Choroid plexus epithelial cell (primary cell): Measurements from ENCODE around the gene CEP131.

ENCODE experiments used
- DNase-seq: peaks from one replicate; pipeline ENCODE4 v3.0.0-alpha.2; 2010; ENCODE audit warnings: low read depth
- H3K4me3 ChIP-seq: 2 replicates; pipeline ENCODE4 v1.5.1; 2011; ENCODE audit warnings: low read depth, mild to moderate bottlenecking, control low read depth, low read length, moderate library complexity
- TF ChIP-seq, protein P1 (sequence below): conservative IDR thresholded peaks from 2 replicates; pipeline ENCODE4 v1.5.1; 2011; ENCODE audit warnings: low read depth, mild to moderate bottlenecking, control low read depth, inconsistent platforms, low read length, moderate library complexity

CEP131 gene

DNA sequence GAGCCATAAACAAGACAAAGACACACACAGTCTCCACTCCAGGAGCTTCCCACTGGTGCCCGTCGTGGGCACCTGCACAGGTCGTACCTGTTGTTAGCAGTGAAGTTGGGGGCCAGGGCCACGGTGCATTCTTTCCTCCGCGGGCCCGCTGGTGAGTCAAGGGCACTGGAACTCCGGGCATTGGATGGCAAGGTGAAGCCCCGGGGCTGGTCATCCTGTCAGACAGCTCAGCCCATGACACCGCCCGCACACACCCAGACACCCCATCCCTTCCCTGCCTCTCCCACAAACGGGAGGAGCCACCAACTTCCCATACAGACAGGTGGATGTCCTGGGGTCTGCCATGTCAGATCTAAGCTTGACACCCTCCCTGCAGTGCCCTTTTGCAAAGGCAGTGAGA lies 16.1 kb downstream of the CEP131 start:
- TF ChIP-seq, protein P1, sequence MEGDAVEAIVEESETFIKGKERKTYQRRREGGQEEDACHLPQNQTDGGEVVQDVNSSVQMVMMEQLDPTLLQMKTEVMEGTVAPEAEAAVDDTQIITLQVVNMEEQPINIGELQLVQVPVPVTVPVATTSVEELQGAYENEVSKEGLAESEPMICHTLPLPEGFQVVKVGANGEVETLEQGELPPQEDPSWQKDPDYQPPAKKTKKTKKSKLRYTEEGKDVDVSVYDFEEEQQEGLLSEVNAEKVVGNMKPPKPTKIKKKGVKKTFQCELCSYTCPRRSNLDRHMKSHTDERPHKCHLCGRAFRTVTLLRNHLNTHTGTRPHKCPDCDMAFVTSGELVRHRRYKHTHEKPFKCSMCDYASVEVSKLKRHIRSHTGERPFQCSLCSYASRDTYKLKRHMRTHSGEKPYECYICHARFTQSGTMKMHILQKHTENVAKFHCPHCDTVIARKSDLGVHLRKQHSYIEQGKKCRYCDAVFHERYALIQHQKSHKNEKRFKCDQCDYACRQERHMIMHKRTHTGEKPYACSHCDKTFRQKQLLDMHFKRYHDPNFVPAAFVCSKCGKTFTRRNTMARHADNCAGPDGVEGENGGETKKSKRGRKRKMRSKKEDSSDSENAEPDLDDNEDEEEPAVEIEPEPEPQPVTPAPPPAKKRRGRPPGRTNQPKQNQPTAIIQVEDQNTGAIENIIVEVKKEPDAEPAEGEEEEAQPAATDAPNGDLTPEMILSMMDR: no peak
- H3K4me3 ChIP-seq: no peak overlapping the region

DNA sequence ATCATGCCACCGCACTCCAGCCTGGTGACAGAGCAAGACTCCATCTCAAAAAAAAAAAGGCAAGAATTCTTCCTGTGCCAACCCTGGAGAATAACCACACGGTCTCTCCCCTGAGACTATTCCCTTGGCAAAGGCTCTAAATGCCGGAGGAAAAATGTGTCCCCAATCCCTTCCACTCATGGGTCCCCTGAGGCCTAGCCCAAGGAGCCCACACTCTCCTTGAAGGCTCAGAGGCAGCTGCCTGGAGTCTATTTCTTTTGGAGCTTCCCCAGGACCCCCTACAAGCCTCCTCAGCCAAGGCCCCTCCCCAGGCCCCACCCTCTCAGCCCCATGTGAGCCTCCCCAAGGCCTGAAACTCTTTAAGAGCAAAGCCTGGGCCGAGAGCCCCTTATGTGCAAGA lies 16.6 kb downstream of the CEP131 start:
- TF ChIP-seq, protein P1: no peak
- no peak for DNase-seq
- no peak overlapping the region for H3K4me3 ChIP-seq

More for the DNA sequence above, 16.1 kb downstream of the CEP131 start:
- no peak for DNase-seq

DNA sequence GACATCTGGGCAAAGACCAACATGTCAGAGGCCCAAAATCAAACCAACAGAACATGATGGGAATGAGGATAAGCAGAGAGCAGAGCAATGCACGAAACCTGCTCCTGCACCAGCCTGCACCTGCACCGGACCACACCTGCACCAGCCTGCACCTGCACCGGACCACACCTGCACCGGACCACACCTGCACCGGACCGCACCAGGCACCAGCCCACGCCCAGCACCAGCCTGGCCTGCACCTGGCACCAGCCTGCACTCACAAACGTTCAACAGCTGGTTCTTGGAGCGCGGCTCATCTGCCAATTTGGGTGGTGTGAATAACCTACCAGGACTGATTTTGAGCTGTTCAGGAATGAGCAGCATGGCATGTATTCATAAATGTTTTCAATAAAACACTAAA lies 18.2 kb downstream of the CEP131 start:
- DNase-seq: no peak
- H3K4me3 ChIP-seq: no peak overlapping the region
- TF ChIP-seq, protein P1: no peak

DNA sequence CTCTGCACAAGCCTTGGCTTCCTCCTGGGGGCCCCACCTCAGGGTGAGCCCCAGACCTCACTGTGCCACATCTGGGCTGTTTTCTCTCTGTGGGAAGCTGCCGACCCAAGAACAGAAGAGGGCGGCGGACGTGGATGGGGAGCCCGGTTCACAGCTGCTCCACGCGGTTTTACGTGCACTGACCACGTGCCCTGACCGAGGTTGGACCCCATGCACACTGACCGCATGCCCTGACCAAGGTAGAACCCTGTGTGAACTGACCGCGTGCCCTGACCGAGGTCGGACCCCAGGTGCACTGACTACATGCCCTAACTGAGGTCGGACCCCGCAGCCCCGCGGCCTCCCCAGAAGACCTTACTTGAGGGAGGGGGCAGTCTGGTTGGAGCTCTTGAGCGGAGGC lies 19.6 kb downstream of the CEP131 start:
- H3K4me3 ChIP-seq: no peak overlapping the region
- no peak for DNase-seq
- TF ChIP-seq, protein P1: no peak

DNA sequence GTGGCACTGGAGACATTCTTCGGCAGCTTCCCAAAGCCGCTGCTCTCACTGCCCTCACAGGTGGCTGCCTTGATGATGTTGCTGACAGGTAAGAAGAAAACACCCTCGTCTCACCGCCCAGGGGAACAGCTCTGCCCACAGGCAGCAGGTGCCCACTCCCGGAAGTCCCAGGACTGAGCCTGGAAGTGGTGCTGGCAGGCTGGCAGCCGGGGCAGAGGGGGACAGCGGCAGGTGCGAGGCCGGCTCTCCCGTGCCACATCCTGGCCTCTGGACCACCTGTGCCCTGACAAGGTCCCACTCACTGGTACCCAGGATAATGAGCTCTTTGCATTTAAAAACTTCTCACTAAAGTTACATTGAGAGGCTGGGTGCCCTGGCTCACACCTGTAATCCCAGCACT lies 20.4 kb downstream of the CEP131 start:
- H3K4me3 ChIP-seq: no peak overlapping the region
- no peak for DNase-seq
- TF ChIP-seq, protein P1: no peak

DNA sequence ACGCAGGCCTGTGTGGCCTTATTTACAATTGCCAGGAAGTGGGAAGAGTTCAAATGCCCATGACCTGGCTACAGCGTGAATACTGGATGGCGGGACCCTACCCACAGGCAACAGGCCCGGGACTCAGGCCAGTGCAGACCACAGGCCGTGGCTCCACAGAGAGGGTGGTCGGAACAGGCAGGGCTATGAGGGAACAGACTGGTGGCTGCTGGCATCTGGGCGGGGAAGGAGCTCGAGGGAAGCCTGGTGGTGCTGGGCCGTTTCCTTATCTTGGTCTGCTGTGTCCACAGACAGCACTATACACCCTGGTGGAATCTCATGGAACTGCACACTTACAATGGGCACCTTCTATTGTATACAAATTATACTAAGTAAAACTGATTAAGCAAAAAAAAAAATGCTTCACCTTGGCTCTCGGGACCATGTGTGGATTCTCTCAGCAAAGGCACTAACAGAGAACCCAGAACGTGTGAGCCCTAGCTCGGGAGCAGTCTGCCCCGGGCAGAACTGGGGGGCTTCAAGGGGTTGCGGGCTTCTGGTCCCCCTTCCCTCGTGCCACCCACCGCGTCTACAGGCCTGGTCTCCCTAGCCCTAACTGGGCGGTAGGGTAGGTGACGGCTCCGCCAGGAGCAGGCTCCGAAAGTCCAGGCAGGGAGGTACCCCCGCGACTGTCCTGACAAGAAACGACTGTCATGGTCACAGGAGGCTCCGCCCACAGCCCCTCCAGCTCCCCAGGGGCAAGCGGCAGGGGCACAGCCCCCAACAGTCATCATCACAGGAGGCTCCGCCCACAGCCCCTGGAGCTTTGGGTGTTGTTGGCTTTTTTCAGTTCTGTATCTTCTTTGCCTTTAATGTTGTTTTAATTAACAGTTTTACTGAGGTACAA lies 21.8 kb downstream of the CEP131 start:
- TF ChIP-seq, protein P1: peak; percentile 73
- peak; percentile 89 for DNase-seq
- no peak overlapping the region for H3K4me3 ChIP-seq

DNA sequence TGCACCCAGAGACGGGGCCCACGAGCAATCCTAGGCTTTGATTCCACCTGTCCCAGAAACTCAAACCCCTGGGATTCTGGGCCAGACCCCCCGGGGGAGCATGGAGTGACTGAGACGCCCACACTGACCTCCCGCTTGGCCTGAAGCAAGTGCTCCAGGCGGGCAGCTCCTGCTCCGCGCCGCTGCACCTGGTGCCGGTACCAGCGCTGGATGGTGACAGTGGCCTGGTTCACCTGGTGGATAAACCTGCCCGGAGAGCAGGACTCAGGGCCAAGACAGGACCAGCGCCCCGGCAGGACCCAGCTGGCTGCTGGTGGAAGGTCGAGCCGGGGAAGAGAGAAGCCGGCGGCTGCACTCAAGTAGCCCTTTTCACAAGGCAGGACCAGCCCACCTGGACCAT lies 22.6 kb downstream of the CEP131 start:
- DNase-seq: no peak
- no peak overlapping the region for H3K4me3 ChIP-seq
- TF ChIP-seq, protein P1: no peak
